A673 (cell line): ENCODE data around the gene MEOX1.

Experiments used
- EZH2 ChIP-seq: fragments of 200-600 bp; sonication (generic); IDR thresholded peaks from 2 replicates; pipeline ENCODE4 v1.6.1; 2017; ENCODE audit warnings: borderline replicate concordance, low read depth, mild to moderate bottlenecking, mixed read lengths, antibody characterized with exemption, low read length; ENCODE audit not compliant: poor library complexity, severe bottlenecking
- TF ChIP-seq, protein P1 (sequence below): fragments of 300-800, 200-600 bp; sonication (generic); conservative IDR thresholded peaks from 2 replicates; pipeline ENCODE4 v1.5.1; 2017; ENCODE audit warnings: low read depth, mild to moderate bottlenecking, antibody characterized with exemption, low read length, moderate library complexity, mixed read lengths

DNA sequence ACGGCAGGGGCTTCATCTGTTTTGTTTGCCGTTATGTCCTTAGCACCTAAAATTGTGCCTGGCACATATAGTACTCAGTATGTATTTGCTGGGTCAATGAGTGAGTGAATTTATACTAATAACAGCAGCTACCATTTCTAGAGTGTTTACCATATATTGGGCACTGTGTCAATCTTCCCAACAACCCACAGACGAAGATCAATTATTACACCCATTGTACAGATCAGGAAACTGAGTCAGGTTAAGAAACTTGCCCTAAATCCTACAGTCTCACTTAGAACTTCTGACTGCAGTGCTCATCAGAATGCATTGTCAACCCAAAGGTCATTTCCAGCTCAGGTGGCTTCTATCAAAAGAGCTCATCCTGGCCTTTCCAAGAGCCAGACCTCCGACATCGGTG, 44.5 kb upstream of the MEOX1 start:
- TF ChIP-seq, protein P1, sequence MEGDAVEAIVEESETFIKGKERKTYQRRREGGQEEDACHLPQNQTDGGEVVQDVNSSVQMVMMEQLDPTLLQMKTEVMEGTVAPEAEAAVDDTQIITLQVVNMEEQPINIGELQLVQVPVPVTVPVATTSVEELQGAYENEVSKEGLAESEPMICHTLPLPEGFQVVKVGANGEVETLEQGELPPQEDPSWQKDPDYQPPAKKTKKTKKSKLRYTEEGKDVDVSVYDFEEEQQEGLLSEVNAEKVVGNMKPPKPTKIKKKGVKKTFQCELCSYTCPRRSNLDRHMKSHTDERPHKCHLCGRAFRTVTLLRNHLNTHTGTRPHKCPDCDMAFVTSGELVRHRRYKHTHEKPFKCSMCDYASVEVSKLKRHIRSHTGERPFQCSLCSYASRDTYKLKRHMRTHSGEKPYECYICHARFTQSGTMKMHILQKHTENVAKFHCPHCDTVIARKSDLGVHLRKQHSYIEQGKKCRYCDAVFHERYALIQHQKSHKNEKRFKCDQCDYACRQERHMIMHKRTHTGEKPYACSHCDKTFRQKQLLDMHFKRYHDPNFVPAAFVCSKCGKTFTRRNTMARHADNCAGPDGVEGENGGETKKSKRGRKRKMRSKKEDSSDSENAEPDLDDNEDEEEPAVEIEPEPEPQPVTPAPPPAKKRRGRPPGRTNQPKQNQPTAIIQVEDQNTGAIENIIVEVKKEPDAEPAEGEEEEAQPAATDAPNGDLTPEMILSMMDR: no peak
- no peak for TF ChIP-seq EZH2
